Left ventricle myocardium inferior (tissue), 1 donor: ENCODE results near the gene CDH4. TPM values are rescaled to one million over a fixed set of nuclear protein-coding genes. Genes with fewer than 3 reads are reported as not detected.

Source experiments
- DNase-seq: peaks from one replicate; pipeline ENCODE4 v3.0.0-alpha.2; 2020
- H3K27ac ChIP-seq: fragments of 200-600 bp; replicated peaks from 2 replicates; pipeline ENCODE4 v1.8.0; 2021
- H3K27me3 ChIP-seq: fragments of 200-600 bp; 2 replicates; pipeline ENCODE4 v1.8.0; 2021; ENCODE audit warnings: low read depth
- H3K36me3 ChIP-seq: fragments of 200-600 bp; 2 replicates; pipeline ENCODE4 v1.8.0; 2021
- H3K4me1 ChIP-seq: fragments of 200-600 bp; 2 replicates; pipeline ENCODE4 v1.8.0; 2021
- H3K4me3 ChIP-seq: fragments of 200-600 bp; 2 replicates; pipeline ENCODE4 v1.8.0; 2021; ENCODE audit warnings: mild to moderate bottlenecking, moderate library complexity
- H3K9me3 ChIP-seq: fragments of 200-600 bp; replicated peaks from 2 replicates; pipeline ENCODE4 v1.8.0; 2021
- intact Hi-C: fragments of 100-400 bp; cut with micrococcal nuclease; formaldehyde crosslinking; loops from one replicate; pipeline ENCODE4 v1.11.0; 2022
- total RNA-seq: library from RNA; stranded (reverse); fragmentation: NEBNext Ultra II Directional; extraction: Animal tissue kit (Norgen Biotek cat#: 25700); gene quantifications from one replicate; pipeline ENCODE4 v1.2.1, GENCODE V29; 2021
- TF ChIP-seq, protein P1 (sequence below): fragments of 200-600 bp; IDR thresholded peaks from 2 replicates; pipeline ENCODE4 v1.8.0; 2021; ENCODE audit warnings: antibody characterized with exemption, mild to moderate bottlenecking, borderline replicate concordance
- donor health status: DM: no; HTN: yes; CAD: no; lungs with severe emphysema.

The CDH4 gene
- total RNA-seq, 1 donor from 2014 or later: 0.05 TPM

DNA sequence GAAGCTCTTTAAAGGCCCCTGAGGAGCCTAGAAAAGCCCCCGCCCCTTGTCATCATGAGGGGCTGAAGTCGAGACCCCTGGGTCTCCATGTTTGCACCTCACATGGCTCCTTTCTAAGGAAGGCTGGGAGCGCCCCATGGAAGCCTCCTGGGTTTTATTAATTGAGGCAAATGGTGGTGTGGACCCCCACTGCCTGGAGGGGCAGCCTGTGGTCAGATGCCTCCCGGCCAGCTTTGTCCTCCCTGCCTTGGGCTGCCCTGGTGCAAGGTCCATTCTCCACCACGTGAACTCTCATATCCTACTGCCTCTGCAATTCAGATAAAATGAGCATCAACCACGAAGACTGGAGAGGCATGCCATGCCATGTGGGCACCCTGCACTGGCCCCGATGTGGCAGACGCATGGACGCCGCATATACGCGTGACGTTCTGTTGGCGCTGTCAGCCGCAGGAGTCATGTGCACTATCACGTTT lies 518.1 kb downstream of the CDH4 start:
- Histone ChIP-seq H3K36me3 (no peaks in the 10 kb centered on the region), H3K4me1 (no peaks in the 10 kb centered on the region), H3K27me3 (peaks cover 71% of the 10 kb centered on the region), H3K27ac (no peak overlapping the region), H3K9me3 (no peaks in the 10 kb centered on the region), H3K4me3 (no peak overlapping the region)
- TF ChIP-seq, protein P1, sequence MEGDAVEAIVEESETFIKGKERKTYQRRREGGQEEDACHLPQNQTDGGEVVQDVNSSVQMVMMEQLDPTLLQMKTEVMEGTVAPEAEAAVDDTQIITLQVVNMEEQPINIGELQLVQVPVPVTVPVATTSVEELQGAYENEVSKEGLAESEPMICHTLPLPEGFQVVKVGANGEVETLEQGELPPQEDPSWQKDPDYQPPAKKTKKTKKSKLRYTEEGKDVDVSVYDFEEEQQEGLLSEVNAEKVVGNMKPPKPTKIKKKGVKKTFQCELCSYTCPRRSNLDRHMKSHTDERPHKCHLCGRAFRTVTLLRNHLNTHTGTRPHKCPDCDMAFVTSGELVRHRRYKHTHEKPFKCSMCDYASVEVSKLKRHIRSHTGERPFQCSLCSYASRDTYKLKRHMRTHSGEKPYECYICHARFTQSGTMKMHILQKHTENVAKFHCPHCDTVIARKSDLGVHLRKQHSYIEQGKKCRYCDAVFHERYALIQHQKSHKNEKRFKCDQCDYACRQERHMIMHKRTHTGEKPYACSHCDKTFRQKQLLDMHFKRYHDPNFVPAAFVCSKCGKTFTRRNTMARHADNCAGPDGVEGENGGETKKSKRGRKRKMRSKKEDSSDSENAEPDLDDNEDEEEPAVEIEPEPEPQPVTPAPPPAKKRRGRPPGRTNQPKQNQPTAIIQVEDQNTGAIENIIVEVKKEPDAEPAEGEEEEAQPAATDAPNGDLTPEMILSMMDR: no peak
- intact Hi-C loops: no loop called here
- no peak for DNase-seq

DNA sequence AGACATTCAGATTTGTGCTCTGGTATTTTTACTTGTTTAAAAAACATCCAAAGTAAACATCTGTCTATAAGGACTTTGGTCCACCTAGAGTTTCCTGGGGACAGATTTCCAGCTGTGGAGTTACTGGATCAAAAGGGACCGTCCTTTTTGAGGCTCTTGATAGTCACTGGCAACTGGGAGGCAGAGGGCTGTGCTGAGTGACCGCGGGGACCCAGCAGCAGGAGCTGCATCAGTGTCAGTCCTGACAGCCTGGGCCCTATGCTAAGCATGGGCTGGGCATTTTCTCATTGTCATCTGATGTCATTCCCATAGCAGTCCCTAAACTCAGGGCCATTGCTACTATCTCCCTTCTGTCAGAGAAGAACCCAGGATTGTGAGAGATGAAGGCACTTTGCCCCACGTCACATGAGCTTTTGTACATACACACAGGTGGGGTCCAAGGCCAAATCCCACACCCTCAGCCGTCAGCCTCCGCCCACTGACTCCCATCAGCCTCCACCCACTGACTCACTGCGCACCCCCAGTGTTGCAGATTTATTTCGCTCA lies 519.8 kb downstream of the CDH4 start:
- intact Hi-C loops: no loop called here
- H3K4me1 ChIP-seq: no peaks in the 10 kb centered on the region
- H3K4me3 ChIP-seq: no peak overlapping the region
- no peak for DNase-seq
- peaks cover 70% of the 10 kb centered on the region for H3K27me3 ChIP-seq
- no peaks in the 10 kb centered on the region for H3K36me3 ChIP-seq
- no peaks in the 10 kb centered on the region for H3K9me3 ChIP-seq
- no peak overlapping the region for H3K27ac ChIP-seq
- TF ChIP-seq, protein P1: no peak

DNA sequence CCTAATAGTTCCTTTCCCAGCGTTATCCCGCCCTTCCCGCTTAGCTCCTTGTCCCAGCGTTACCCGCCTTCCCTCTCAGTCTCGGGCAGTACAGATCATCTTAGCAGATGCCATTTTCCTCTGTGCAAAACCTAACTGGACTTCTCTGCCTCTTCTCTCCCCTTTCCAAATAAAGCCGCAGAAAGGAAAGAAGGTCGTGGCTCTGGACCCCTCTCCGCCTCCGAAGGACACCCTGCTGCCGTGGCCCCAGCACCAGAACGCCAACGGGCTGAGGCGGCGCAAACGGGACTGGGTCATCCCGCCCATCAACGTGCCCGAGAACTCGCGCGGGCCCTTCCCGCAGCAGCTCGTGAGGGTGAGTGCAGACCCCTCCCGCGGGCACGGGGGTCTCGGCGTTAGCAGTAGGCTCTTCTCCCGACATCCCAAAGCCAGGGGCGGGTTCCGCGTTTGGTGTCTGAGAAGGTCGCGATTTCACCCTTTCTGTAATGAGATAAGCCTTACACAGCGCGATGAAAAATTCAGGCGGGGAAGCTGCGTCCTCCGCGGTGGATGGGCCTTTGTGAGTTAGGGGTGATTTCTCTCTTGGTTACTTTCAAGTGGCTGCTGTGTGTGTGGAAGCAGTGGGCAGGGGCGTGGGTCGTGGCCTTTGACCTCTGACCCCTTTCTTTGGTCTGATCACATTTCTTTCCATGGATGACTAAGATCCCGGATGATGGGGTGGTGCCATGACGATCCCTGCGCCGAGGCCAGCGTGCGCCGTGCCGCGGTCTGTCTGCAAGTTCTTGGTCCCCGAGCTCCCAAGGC lies 521.0 kb downstream of the CDH4 start:
- intact Hi-C loops: no loop called here
- Histone ChIP-seq H3K4me1 (no peaks in the 10 kb centered on the region), H3K27ac (no peak overlapping the region), H3K4me3 (no peak overlapping the region), H3K27me3 (peaks cover 66% of the 10 kb centered on the region), H3K36me3 (no peaks in the 10 kb centered on the region), H3K9me3 (no peaks in the 10 kb centered on the region)
- TF ChIP-seq, protein P1: no peak
- no peak for DNase-seq

DNA sequence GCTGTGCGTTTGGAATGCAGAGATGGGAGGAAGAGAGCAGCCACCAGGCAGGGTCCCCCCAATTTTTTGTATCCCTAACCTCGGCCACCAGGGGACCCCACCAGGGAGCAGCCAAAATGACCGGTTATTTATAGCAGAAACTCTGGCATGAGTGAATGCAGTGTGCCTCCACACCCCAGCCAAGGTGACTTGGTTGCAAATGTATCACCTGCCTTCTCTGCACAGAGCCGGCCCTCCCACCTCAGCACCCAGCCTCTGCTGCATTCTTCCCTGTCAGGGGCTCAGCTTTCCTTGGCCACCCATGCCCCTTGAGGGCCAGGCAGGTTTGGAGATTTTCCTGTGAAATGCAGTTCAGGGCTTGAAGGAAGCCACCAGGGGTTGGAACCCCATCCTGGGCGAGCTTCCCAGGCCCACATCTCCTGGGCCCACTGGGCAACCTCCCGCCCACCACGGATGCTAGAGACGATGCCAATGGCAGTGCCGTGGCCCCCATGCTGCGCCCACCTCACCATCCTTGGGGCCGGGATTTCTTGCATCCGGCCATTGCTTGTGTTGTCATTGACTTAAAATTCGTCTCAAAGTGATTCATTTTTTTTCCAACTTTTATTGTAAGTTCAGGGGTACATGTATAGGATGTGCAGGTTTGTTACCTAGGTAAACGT lies 522.0 kb downstream of the CDH4 start:
- Histone ChIP-seq H3K4me1 (no peaks in the 10 kb centered on the region), H3K4me3 (no peak overlapping the region), H3K27ac (no peak overlapping the region), H3K9me3 (no peaks in the 10 kb centered on the region), H3K27me3 (peaks cover 72% of the 10 kb centered on the region), H3K36me3 (no peaks in the 10 kb centered on the region)
- TF ChIP-seq, protein P1: no peak
- intact Hi-C loops: no loop called here
- DNase-seq: no peak

DNA sequence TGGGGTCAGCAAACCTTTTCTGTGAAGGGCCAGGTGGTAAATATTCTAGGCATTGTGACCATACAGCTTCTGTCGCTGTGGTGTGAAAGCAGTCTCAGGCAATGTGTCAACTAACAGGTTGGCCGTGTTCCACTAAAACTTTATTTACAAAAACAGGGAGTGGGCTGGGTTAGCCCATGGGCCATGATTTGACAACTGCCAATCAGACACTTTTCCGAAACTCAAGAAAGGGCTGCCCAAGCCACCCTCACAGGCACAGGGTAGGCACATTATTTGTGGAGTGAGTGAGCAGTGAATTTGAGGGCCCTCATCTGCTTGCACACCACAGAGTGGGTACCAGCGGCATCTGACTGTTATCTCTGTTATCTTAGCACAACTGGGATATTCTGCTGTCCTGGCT lies 523.4 kb downstream of the CDH4 start:
- TF ChIP-seq, protein P1: no peak

More for the DNA sequence above, 523.4 kb downstream of the CDH4 start:
- intact Hi-C loops: no loop called here
- Histone ChIP-seq H3K4me1 (no peaks in the 10 kb centered on the region), H3K9me3 (no peaks in the 10 kb centered on the region), H3K4me3 (no peak overlapping the region), H3K27ac (no peak overlapping the region), H3K27me3 (peaks cover 70% of the 10 kb centered on the region), H3K36me3 (no peaks in the 10 kb centered on the region)
- no peak for DNase-seq
